HEK293T (cell line): ENCODE data around the gene PCDHGB6.
"Not testable (repeated sequence)": the region's sequence is repeated elsewhere in the genome, so short reads cannot be mapped to it uniquely, and the experiment has no call there.

Source experiments
- CTCF ChIA-PET: fragments of 350-600 bp; formaldehyde crosslinking; extraction: SDS; loops from one replicate; lab custom pipeline; 2021; ENCODE audit warnings: antibody characterized with exemption, inconsistent platforms; lab: Yijun Ruan, JAX
- POLR2A ChIA-PET: fragments of 350-600 bp; formaldehyde crosslinking; extraction: SDS; loops from one replicate; lab custom pipeline; 2020; ENCODE audit warnings: antibody characterized with exemption, inconsistent platforms; lab: Yijun Ruan, JAX
- DNase-seq: peaks from one replicate; pipeline ENCODE4 v3.0.0; 2012; ENCODE audit warnings: mixed read lengths; ENCODE audit errors: extremely low spot score
- ARNT ChIP-seq: fragments of 450-650 bp; IDR thresholded peaks from 2 replicates; pipeline ENCODE4 v1.6.1; 2017; ENCODE audit warnings: mild to moderate bottlenecking
- BHLHE40 ChIP-seq: fragments of 450-650 bp; IDR thresholded peaks from 2 replicates; pipeline ENCODE4 v1.6.1; 2016; ENCODE audit warnings: mild to moderate bottlenecking, moderate library complexity, borderline replicate concordance
- CTBP1 ChIP-seq: fragments of 450-650 bp; IDR thresholded peaks from 2 replicates; pipeline ENCODE4 v1.6.1; 2016; ENCODE audit warnings: borderline replicate concordance
- ELF4 ChIP-seq: fragments of 450-650 bp; IDR thresholded peaks from 2 replicates; pipeline ENCODE4 v1.6.1; 2017; ENCODE audit warnings: antibody characterized with exemption
- FOXA1 ChIP-seq: fragments of 450-650 bp; IDR thresholded peaks from 2 replicates; pipeline ENCODE4 v1.6.1; 2016; ENCODE audit warnings: mild to moderate bottlenecking
- FOXK2 ChIP-seq: fragments of 450-650 bp; IDR thresholded peaks from 2 replicates; pipeline ENCODE4 v1.6.1; 2016; ENCODE audit warnings: mild to moderate bottlenecking
- FOXM1 ChIP-seq: fragments of 450-650 bp; IDR thresholded peaks from 2 replicates; pipeline ENCODE4 v1.6.1; 2017; ENCODE audit warnings: mild to moderate bottlenecking, borderline replicate concordance
- HDGF ChIP-seq: fragments of 450-650 bp; IDR thresholded peaks from 2 replicates; pipeline ENCODE4 v1.6.1; 2017; ENCODE audit warnings: antibody characterized with exemption, borderline replicate concordance
- L3MBTL2 ChIP-seq: fragments of 450-650 bp; conservative IDR thresholded peaks from 2 replicates; pipeline ENCODE4 v1.6.1; 2016; ENCODE audit warnings: mild to moderate bottlenecking
- LEF1 ChIP-seq: fragments of 450-650 bp; IDR thresholded peaks from 2 replicates; pipeline ENCODE4 v1.6.1; 2017; ENCODE audit warnings: mild to moderate bottlenecking, borderline replicate concordance
- NFRKB ChIP-seq: fragments of 450-650 bp; IDR thresholded peaks from 2 replicates; pipeline ENCODE4 v1.6.1; 2016; ENCODE audit warnings: mild to moderate bottlenecking, moderate library complexity
- SP1 ChIP-seq: fragments of 450-650 bp; IDR thresholded peaks from 2 replicates; pipeline ENCODE4 v1.6.1; 2017
- SUZ12 ChIP-seq: fragments of 450-650 bp; IDR thresholded peaks from 2 replicates; pipeline ENCODE4 v1.6.1; 2016; ENCODE audit warnings: mild to moderate bottlenecking
- TARDBP ChIP-seq: fragments of 450-650 bp; IDR thresholded peaks from 2 replicates; pipeline ENCODE4 v1.6.1; 2016
- ZNF384 ChIP-seq: fragments of 450-650 bp; IDR thresholded peaks from 2 replicates; pipeline ENCODE4 v1.6.1; 2016
- TF ChIP-seq, protein P1 (sequence below): fragments of 450-650 bp; IDR thresholded peaks from 2 replicates; pipeline ENCODE4 v1.6.1; 2016

PCDHGB6 gene

DNA sequence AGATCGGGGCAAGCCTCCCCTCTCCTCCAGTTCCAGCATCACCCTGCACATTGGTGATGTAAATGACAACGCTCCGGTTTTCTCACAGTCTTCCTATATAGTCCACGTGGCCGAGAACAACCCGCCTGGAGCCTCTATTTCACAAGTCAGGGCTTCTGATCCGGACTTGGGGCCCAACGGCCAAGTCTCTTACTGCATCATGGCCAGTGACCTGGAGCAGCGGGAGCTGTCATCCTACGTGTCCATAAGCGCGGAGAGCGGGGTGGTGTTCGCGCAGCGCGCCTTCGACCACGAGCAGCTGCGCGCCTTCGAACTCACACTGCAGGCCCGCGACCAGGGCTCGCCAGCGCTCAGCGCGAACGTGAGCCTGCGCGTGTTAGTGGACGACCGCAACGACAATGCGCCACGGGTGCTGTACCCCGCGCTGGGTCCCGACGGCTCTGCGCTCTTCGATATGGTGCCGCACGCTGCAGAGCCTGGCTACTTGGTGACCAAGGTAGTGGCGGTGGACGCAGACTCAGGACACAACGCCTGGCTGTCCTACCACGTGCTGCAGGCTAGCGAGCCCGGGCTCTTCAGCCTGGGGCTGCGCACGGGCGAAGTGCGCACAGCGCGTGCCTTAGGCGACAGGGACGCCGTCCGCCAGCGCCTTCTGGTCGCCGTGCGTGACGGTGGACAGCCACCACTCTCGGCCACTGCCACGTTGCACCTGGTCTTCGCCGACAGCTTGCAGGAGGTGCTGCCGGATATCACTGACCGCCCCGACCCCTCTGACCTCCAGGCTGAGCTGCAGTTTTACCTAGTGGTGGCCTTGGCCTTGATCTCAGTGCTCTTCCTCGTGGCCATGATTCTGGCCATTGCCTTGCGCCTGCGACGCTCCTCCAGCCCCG, 18.4 kb upstream of the PCDHGB6 start:
- CTCF ChIA-PET, result interaction anchor here (0.6 kb wide), 2 partner anchors 59 to 155 kb away, joined by 3 read pairs; partner anchors contain the start of gene PCDHGA1
- no peak for DNase-seq
- TF ChIP-seq, protein P1, sequence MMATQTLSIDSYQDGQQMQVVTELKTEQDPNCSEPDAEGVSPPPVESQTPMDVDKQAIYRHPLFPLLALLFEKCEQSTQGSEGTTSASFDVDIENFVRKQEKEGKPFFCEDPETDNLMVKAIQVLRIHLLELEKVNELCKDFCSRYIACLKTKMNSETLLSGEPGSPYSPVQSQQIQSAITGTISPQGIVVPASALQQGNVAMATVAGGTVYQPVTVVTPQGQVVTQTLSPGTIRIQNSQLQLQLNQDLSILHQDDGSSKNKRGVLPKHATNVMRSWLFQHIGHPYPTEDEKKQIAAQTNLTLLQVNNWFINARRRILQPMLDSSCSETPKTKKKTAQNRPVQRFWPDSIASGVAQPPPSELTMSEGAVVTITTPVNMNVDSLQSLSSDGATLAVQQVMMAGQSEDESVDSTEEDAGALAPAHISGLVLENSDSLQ, result no peak
- POLR2A ChIA-PET, result no interaction called here

DNA sequence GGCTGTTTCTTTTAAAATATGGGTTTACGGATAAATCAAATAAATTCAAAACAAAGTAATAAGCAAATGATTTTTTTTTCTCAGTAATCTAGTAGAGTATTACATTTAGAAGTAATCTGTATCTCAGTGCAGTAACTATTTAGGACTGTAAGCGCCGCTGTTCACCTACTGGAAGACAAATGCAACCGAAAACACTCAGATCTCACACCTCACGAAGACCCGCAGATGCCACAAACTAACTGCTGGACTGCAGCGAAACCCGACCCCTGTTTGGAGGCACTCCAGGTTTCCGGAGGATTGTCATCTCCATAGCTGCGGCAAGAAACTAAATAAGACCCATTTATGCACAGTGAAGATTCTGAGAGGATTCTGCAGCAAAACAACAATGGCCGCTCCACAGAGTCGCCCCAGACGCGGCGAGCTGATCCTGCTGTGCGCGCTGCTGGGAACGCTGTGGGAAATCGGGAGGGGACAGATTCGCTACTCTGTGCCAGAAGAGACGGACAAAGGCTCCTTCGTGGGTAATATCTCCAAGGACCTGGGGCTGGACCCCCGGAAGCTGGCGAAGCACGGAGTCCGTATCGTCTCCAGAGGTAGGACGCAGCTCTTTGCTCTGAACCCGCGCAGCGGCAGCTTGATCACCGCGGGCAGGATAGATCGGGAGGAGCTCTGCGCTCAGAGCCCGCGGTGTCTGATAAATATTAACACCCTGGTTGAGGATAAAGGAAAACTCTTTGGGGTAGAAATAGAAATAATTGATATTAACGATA, 15.2 kb upstream of the PCDHGB6 start, which contains the start of gene PCDHGA8:
Gene PCDHGA8 (plus strand): TSS at position 205 of the 770 bp plus-strand sequence. CDS start 181 bp downstream, at position 386.
- DNase-seq, result no peak
- TF ChIP-seq ELF4, result no peak
- TF ChIP-seq, protein P1, result no peak
- no peak for TF ChIP-seq HDGF
- TF ChIP-seq L3MBTL2, result peak; percentile 59; the same call in 1 of the 2 replicates
- TF ChIP-seq FOXM1, result no peak
- TF ChIP-seq NFRKB, result no peak
- ChIA-PET POLR2A (no interaction called here), CTCF (no interaction called here)

DNA sequence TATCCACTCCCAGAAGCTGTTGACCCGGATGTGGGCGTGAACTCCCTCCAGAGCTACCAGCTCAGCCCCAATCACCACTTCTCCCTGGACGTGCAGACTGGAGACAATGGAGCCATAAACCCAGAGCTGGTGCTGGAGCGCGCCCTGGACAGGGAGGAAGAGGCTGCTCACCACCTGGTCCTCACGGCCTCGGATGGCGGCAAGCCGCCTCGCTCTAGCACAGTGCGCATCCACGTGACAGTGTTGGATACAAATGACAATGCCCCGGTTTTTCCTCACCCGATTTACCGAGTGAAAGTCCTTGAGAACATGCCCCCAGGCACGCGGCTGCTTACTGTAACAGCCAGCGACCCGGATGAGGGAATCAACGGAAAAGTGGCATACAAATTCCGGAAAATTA, 14.6 kb upstream of the PCDHGB6 start:
- POLR2A ChIA-PET, result no interaction called here
- CTCF ChIA-PET, result no interaction called here

DNA sequence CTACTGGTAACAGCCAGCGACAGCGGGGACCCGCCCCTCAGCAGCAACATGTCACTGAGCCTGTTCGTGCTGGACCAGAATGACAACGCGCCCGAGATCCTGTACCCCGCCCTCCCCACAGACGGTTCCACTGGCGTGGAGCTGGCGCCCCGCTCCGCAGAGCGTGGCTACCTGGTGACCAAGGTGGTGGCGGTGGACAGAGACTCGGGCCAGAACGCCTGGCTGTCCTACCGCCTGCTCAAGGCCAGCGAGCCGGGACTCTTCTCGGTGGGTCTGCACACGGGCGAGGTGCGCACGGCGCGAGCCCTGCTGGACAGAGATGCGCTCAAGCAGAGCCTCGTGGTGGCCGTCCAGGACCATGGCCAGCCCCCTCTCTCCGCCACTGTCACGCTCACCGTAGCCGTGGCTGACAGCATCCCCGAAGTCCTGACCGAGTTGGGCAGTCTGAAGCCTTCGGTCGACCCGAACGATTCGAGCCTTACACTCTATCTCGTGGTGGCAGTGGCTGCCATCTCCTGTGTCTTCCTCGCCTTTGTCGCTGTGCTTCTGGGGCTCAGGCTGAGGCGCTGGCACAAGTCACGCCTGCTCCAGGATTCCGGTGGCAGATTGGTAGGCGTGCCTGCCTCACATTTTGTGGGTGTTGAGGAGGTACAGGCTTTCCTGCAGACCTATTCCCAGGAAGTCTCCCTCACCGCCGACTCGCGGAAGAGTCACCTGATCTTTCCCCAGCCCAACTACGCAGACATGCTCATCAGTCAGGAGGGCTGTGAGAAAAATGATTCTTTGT, 13.2 kb upstream of the PCDHGB6 start:
- DNase-seq, POLR2A ChIA-PET, CTCF ChIA-PET: not testable (repeated sequence)

More for the DNA sequence above, 14.6 kb upstream of the PCDHGB6 start:
- no peak for DNase-seq
- TF ChIP-seq L3MBTL2, result no peak
- TF ChIP-seq FOXM1, result no peak
- no peak for TF ChIP-seq CTBP1
- TF ChIP-seq NFRKB, result no peak
- TF ChIP-seq ELF4, result no peak
- TF ChIP-seq ARNT, result no peak
- TF ChIP-seq, protein P1, result no peak
- no peak for TF ChIP-seq SP1
- TF ChIP-seq SUZ12, result no peak
- no peak for TF ChIP-seq BHLHE40
- no peak for TF ChIP-seq FOXA1
- TF ChIP-seq FOXK2, result no peak
- no peak for TF ChIP-seq LEF1

DNA sequence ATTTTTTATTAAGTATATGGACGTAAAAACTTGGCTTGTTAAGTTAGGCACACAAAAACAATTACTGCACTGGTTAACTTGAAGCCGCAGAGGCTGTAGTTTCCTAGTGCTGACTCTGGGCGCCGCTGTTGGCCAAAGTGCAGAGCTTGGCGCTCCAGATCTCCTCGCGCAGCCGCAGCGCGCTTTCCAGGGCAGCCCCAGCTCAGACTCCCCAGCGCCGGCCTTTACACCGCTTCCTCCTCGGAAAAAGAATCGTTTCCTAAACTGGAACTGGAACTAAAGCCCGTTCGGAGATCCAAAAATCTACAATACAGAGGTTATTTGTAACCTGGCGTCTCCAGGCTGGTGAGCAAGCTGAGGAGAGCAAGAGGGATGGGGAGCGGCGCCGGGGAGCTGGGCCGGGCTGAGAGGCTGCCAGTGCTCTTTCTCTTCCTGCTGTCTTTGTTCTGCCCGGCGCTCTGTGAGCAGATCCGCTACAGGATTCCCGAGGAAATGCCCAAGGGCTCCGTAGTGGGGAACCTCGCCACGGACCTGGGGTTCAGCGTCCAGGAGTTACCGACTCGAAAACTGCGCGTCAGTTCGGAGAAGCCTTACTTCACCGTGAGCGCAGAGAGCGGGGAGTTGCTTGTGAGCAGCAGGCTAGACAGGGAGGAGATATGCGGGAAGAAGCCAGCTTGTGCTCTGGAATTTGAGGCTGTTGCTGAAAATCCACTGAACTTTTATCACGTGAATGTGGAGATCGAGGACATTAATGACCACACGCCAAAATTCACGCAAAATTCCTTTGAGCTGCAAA, 9.9 kb upstream of the PCDHGB6 start, which contains the start of gene PCDHGB5:
Gene PCDHGB5 (plus strand): TSS at position 192 of the 796 bp plus-strand sequence. CDS start 181 bp downstream, at position 373.
- POLR2A ChIA-PET, DNase-seq, CTCF ChIA-PET: not testable (repeated sequence)

DNA sequence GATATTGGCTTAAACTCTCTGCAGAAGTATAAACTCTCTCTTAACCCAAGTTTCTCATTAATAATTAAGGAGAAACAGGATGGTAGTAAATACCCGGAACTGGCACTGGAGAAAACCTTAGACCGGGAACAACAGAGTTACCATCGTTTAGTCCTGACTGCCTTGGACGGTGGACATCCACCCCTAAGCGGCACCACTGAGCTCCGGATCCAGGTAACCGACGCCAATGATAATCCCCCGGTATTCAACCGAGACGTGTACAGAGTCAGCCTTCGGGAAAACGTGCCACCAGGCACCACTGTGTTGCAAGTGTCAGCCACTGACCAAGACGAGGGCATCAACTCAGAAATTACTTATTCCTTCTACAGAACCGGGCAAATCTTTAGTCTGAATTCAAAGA, 9.2 kb upstream of the PCDHGB6 start:
- CTCF ChIA-PET, result no interaction called here
- no peak for DNase-seq
- POLR2A ChIA-PET, result no interaction called here
- TF ChIP-seq, protein P1, result no peak
- TF ChIP-seq HDGF (no peak), FOXK2 (no peak), LEF1 (no peak), ZNF384 (no peak), ARNT (no peak), L3MBTL2 (no peak), SUZ12 (no peak), ELF4 (no peak), FOXA1 (no peak), SP1 (no peak), BHLHE40 (no peak), FOXM1 (no peak), NFRKB (no peak), CTBP1 (no peak), TARDBP (no peak)
